Measurements from ENCODE around the gene CLEC10A.
"Not testable (repeated sequence)": the region's sequence is repeated elsewhere in the genome, so short reads cannot be mapped to it uniquely, and the experiment has no call there.

The CLEC10A gene

GRCh38 chr17:7063518-7064094, 16.4 kb downstream of the CLEC10A start:
- Histone ChIP-seq H3K9ac (no peak overlapping the region), H3K27ac (no peak overlapping the region), H4K20me1 (ENCODE audit: insufficient read depth) (no peaks in the 10 kb centered on the region), H3K79me2 (ENCODE audit: insufficient read depth, low read depth) (no peaks in the 10 kb centered on the region), H2AFZ (ENCODE audit: low read depth) (no peak overlapping the region), H3K27me3 (ENCODE audit: insufficient read depth, low read depth) (no peaks in the 10 kb centered on the region), H3K4me2 (no peak overlapping the region), H3K36me3 (ENCODE audit: insufficient read depth) (no peaks in the 10 kb centered on the region), H3K4me3 (IDR thresholded peaks at IDR 0.05; ENCODE audit: insufficient read depth, low read depth, low read length) (no peak overlapping the region), H3K4me1 (ENCODE audit: low read depth, poor library complexity, severe bottlenecking) (no peaks in the 10 kb centered on the region)
- no peak for TF ChIP-seq CTCF (conservative IDR thresholded peaks at IDR 0.05; ENCODE audit: low read depth, low read length)

GRCh38 chr17:7060165-7060891, 19.7 kb downstream of the CLEC10A start:
- H3K27ac ChIP-seq, result no peak overlapping the region
- no peak overlapping the region for H3K9ac ChIP-seq

GRCh38 chr17:7058831-7059447, 21.1 kb downstream of the CLEC10A start:
- no peaks in the 10 kb centered on the region for H3K79me2 ChIP-seq (ENCODE audit: insufficient read depth, low read depth)
- TF ChIP-seq CTCF (conservative IDR thresholded peaks at IDR 0.05; ENCODE audit: low read depth, low read length), result no peak
- H3K4me2 ChIP-seq, result no peak overlapping the region
- H3K4me1 ChIP-seq (ENCODE audit: low read depth, poor library complexity, severe bottlenecking), result no peaks in the 10 kb centered on the region
- H3K27ac ChIP-seq, result no peak overlapping the region
- no peak overlapping the region for H3K4me3 ChIP-seq (IDR thresholded peaks at IDR 0.05; ENCODE audit: insufficient read depth, low read depth, low read length)
- H3K9ac ChIP-seq, result no peak overlapping the region
- H3K27me3 ChIP-seq (ENCODE audit: insufficient read depth, low read depth), result no peaks in the 10 kb centered on the region
- no peaks in the 10 kb centered on the region for H4K20me1 ChIP-seq (ENCODE audit: insufficient read depth)
- H2AFZ ChIP-seq (ENCODE audit: low read depth), result no peak overlapping the region
- no peaks in the 10 kb centered on the region for H3K36me3 ChIP-seq (ENCODE audit: insufficient read depth)

More at GRCh38 chr17:7060165-7060891, 19.7 kb downstream of the CLEC10A start:
- no peaks in the 10 kb centered on the region for H3K27me3 ChIP-seq (ENCODE audit: insufficient read depth, low read depth)
- H2AFZ ChIP-seq (ENCODE audit: low read depth), result no peak overlapping the region
- no peaks in the 10 kb centered on the region for H4K20me1 ChIP-seq (ENCODE audit: insufficient read depth)
- H3K79me2 ChIP-seq (ENCODE audit: insufficient read depth, low read depth), result no peaks in the 10 kb centered on the region
- no peaks in the 10 kb centered on the region for H3K4me1 ChIP-seq (ENCODE audit: low read depth, poor library complexity, severe bottlenecking)
- no peak overlapping the region for H3K4me2 ChIP-seq
- no peak for TF ChIP-seq CTCF (conservative IDR thresholded peaks at IDR 0.05; ENCODE audit: low read depth, low read length)
- no peak overlapping the region for H3K4me3 ChIP-seq (IDR thresholded peaks at IDR 0.05; ENCODE audit: insufficient read depth, low read depth, low read length)
- H3K36me3 ChIP-seq (ENCODE audit: insufficient read depth), result no peaks in the 10 kb centered on the region

GRCh38 chr17:7056386-7056785, 23.7 kb downstream of the CLEC10A start:
- Histone ChIP-seq H3K27ac (no peak overlapping the region), H3K4me3 (IDR thresholded peaks at IDR 0.05; ENCODE audit: insufficient read depth, low read depth, low read length) (no peak overlapping the region), H3K27me3 (ENCODE audit: insufficient read depth, low read depth) (no peaks in the 10 kb centered on the region), H3K36me3 (ENCODE audit: insufficient read depth) (no peaks in the 10 kb centered on the region), H3K9ac (no peak overlapping the region), H3K79me2 (ENCODE audit: insufficient read depth, low read depth) (no peaks in the 10 kb centered on the region), H2AFZ (ENCODE audit: low read depth) (no peak overlapping the region), H3K4me1 (ENCODE audit: low read depth, poor library complexity, severe bottlenecking) (no peaks in the 10 kb centered on the region), H3K4me2 (no peak overlapping the region), H4K20me1 (ENCODE audit: insufficient read depth) (no peaks in the 10 kb centered on the region)
- TF ChIP-seq CTCF (conservative IDR thresholded peaks at IDR 0.05; ENCODE audit: low read depth, low read length), result no peak

- not testable (repeated sequence) for H3K27ac ChIP-seq; H2AFZ ChIP-seq (ENCODE audit: low read depth); H3K27me3 ChIP-seq (ENCODE audit: insufficient read depth, low read depth); H3K36me3 ChIP-seq (ENCODE audit: insufficient read depth); H3K4me3 ChIP-seq (IDR thresholded peaks at IDR 0.05; ENCODE audit: insufficient read depth, low read depth, low read length); H3K9ac ChIP-seq; H3K4me1 ChIP-seq (ENCODE audit: low read depth, poor library complexity, severe bottlenecking); H3K4me2 ChIP-seq; H4K20me1 ChIP-seq (ENCODE audit: insufficient read depth); H3K79me2 ChIP-seq (ENCODE audit: insufficient read depth, low read depth)
Observed at GRCh38 chr17:7050583-7050982, 29.5 kb downstream of the CLEC10A start.

Measured in KMS-11 (cell line).